ENCODE data around the gene DCD.
"Not testable (repeated sequence)": the region's sequence is repeated elsewhere in the genome, so short reads cannot be mapped to it uniquely, and the experiment has no call there.

DCD gene

DNA sequence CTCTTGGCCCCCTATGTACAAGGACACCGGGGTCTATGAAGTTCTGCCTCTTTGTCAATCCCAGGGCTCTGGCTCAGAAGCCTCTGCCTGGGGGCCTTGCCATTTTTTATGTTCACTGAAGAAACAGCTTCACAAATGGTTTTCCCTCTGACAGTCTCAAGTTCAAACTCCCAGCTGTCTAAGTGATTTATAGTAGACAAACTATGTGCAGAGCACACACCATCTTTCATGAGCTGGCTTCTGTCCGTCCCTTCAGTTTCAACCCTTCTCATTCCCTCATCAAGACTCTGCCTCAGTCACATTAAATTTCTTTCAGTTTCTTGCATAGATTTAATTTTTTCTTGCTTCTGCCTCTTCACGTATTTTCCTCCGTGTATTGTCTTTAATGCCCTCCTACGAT lies 2.7 kb upstream of the DCD start:
- DNase-seq = no peak

DNA sequence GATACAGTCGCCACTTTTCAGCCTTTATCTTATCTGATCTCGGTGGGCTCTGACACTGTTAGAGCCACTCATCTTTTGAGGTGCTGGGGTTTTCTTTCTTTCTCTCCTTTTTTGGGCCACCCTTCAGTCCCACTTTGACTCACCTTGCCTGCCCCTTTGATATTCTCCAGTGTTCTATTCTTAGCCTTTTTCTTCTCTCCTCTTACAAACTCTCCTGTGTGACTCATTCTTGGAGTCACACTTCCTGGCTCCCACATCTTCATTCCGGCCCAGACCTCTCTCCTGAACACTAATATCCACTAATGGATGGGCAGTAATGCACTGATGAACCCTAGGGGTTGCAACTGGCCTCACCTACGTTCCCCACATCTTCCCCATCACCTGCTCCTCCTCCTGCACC lies 2.2 kb upstream of the DCD start:
- DNase-seq = no peak

DNA sequence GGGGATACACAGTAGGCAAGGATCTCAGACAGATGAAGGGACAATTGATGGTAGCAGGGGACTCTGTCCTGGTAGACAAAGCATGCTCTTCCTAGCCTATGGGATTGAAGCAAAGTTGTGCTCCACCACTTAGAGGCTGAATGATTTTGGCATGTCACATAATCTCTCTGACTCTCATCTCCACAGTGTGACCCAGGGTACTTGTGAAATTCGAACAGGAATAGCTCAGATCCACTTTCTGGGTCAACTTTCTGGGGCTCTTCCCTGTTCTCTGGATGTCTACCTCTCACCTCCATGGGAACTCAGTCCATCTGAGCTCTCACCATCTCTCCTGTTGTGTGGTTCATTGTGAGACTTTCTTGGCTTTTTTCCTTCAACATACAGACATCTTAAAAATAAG lies 1.7 kb upstream of the DCD start:
- no peak for DNase-seq

DNA sequence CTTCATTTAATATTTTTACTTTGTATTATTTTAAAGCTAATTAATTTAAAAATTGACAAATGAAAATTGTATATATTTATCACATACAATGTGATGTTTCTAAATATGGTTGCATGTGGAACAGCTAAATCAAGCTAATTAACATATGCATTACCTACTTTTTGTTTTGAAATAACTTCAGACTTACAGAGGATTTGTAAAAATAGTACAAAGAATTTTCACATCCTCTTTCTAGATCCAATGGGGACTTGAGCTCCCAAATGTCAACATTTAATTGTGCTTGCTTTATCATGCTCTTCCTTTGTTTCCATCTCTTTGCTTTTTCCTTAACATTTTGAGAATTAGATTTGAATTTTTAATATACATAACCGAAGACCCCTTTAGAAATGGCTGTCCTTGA lies 6.6 kb downstream of the DCD start:
- DNase-seq = no peak

DNA sequence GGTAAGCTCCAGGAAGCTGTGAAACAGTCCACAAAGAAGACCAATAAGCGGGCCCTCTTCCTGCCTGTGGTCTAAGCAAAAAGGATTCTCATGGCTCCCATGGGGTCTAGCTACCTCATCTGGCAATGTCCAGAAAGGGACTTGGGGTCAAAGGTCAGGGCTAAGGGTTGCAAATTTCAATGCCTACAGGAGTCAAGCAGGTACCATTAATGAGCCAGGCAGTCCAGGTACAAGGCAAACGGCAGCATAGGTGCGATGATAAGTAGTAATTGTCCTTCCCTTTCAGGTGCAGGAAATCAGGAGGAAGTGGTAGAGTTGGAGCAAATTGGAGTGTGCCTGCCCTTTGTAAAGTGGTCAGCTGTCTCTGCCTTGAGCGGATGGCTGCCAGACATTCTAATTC lies 7.1 kb downstream of the DCD start:
- no peak for DNase-seq

DNA sequence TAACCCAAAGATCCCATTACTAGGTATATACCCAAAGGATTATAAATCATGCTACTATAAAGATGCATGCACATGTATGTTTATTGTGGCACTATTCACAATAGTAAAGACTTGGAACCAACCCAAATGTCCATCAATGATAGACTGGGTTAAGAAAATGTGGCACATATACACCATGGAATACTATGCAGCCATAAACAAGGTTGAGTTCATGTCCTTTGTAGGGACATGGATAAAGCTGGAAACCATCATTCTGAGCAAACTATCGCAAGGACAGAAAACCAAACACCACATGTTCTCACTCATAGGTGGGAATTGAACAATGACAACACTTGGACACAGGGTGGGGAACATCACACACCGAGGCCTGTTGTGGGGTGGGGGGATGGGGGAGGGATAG lies 9.1 kb downstream of the DCD start:
- DNase-seq = not testable (repeated sequence)

DNA sequence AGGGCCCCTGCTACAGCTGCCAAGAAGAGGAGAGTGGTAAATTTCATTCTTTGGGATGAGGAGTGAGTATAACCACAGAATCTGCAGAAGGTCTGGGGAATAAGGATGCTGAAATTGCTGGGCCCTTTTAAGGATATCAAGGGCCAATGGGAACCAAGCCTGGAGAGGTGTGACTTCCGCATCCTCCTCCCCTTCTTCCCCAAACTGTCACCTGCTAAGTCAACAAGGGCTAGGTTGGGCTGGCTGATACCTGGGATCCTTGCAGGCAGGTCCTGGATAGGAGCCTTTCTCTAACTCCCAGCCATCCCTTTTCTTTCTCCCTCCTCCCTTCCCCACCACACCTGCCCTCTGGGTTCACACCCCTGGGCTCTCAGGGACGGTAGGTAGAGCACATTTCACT lies 13.4 kb downstream of the DCD start, which contains the start of gene LACRT:
Gene LACRT, minus strand, starts transcription at position 101 of the 400 bp plus-strand sequence. Its CDS starts 54 bp downstream, at position 47.
- no peak for DNase-seq

DNA sequence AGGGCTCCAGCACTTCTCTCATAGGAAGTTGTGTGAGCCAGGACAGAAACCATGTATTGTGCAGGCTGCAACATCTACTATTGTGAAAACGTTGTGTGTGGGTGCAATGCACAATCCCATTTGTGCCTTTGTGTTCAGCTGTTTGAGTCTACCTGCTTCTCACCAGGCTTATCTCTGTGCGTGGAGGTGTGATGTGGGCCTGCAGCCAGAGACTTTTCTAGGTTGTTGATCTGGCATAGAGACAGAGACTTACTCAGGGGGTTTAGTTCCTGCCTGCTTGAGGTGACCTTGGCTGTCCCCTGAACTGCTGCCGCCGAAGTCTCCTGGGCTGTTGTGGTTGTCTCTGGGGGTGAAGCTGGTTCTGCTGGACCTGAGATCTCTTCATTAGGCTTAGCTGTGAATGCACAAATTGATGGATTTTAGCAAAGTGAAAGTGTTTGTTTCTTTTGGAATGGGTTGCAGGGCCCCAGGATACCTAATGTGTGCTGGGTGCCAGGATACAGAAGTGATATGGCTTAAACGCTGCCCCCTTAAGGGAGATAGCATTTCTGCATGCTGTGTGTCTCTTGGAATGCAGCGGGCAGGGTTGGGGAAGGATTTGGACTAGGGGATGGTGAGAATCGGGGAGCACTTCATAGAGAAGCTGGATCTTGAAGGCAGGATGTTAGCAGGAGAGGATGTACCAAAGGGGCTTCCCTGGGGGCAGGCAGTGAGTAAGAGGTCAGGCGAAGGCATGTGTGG lies 16.0 kb downstream of the DCD start:
- no peak for DNase-seq

DNA sequence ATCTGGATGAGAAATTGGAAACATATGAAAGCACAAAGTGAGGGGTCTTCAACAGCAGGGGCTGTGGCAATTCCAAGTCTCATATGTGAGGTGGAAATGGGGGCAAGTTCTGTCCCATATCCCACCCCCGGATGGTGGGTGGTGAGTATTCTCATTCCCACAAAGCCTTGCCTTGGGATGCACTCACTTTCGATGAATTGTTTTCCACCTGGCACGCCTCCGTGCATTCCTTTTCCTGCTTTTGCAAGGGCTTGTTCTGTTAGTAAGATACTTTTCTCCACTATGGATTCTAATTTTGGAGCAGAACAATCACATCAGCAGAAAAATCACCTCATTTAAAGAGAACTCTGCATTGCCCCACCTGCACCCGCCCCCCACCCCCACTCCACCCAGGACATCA lies 16.6 kb downstream of the DCD start:
- no peak for DNase-seq

DNA sequence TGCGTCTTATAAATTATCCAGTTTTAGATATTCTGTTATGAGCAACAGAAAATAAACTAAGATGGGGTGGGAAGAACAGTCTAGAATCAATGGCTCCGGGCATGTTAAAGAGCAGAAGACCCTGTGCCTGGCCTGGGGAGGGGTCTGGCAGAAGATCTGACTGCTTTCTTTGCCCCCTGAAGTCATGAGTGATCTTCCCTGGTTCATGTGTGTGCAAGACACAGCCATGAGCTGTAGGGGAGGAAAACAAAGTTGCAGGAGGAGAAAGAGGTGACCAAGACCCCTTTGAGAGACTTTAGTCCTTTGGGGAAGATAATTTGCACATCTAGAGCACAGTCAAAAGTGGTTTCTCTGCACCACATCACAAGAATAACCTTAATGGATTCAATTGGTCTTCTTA lies 18.2 kb downstream of the DCD start:
- DNase-seq = no peak

DNA sequence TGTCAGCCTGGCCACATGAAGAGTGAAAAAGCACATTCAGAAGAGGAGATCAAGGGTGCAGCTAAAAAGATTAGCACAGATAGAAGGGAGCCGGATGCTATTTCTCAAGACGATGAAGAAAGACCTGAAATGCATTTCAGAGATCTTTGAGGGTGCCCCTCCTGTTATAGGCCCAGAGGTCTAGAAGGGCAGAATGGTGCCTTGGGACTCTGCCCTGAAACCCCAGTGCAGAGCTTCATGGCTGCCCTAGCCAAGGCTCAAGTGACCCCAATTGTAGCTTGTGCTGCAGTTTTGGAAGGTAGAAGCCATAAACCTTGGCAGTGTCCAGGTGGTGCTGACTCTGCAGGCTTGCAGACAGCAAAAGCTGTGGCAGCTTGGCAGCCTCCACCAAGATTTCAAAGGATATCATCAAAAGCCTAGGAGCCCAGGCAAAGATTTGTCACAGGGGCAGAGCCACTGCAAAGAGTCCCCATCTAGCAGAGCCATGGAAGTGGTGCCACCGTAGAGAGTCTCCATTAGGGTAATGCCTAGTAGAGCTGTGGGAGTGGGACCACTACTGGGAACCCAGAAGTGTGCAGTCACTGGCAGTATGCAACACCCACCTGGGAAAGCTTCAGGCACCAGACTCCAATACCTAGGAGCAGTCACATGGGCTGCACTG lies 19.8 kb downstream of the DCD start:
- no peak for DNase-seq

DNA sequence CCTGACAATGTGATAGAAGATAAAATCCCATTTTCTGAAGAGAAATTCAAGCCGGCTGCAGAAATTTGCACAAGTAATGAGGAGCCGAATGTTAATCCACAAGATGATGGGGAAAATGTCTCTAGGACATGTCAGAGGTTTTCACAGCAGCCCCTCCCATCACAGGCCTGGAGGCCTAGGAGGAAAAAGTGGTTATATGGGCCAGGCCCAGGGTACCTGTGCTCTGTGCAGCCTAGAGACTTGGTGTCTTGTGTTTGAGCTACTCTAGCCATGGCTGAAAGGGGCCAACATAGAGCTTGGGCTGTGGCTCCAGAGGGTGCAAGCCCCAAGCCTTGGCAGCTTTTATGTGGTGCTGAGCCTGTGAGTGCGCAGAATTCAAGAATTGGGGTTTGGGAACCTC lies 20.9 kb downstream of the DCD start:
- DNase-seq = no peak

DNA sequence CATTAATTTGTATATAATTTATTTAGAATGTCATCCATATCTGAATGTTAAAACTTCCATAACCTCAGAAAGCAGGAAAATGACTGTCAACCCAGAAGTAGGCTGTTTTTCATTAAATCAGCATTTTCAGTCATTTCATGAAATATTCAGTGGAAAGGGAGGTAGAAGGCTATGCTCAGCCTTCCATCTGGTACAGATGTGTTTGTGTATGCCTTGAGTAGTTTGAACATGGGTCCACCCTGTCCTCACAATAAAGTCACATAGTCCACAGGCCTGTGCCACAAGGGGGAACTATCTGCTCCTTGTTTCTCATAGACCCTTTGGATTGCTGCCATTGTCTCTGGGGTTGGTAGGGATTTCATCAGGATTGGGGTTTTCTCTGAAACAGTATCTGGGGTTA lies 22.6 kb downstream of the DCD start:
- DNase-seq = no peak

DNA sequence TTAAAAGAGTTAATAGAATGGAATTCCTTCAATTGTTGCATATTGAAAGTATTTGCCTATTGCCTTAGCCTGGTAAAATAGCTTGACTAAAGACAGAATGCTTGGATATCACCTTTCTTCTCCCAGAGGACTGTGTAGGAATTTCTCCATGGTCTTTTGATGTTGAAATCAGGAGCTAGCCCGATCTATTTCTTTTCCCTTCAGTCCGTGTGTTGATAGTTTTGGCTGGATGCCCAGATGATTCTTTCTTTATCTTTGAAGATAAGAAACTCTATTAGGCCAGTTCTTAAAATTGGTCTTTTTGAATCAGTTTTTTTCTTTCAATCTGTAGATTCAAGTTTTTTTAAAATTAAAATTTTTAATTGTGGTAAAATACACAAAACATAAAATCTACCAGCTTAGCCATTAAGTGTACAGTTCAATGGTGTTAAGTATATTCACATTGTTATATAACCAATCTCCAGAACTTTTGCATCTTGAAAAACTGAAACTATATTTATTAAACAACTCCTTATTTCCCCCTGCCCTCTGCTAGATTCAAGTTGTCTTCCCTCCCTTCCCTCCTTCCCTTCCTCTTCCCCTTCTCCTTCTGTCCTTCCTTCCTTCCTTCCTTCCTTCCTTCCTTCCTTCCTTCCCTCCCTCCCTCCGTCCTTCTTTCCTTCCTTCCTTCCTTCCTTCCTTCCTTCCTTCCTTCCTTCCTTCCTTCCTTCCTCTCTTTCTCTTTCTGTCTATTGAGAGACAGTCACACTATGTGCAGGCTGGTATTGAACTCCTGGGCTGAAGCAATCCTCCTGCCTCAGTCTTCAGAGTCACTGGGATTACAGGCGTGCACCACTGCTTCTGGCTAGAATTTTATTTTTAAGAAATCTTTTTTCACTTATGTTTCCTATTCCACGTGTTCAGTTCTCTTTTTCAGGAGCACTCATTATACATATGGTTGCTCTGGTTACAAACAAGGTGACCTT lies 23.6 kb downstream of the DCD start:
- DNase-seq = no peak

DNA sequence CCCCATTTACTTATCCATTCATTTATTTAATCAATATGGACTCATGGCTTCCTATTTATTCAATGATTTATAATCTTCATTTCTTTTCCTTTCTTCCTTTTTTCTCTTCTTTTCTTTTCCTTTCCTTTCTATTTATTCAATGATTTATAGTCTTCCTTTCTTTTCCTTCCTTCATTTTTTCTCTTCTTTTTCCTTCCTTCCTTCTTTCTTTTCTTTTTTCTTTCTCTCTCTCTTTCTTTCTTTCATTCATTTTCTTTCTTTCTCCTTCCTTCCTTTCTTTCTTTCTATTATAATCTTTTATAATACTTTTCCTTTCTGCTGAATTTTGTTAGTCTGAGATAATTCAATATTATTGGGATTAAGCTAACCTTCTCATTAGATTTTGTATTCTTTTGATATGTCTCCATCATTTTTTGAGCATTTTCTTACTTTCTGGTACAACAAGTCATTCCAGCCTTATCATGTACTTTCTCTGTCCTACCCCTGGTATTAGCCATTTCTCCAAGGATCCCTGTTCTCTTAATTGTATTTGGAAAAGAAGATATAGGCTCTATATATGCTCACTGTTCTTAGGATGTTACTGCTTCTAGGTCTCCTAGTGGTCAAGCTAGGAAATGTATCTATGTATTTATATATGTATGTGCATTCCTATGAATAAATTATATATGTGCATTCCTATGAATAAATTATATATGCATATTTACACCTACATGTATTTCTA lies 25.5 kb downstream of the DCD start:
- DNase-seq = no peak

DNA sequence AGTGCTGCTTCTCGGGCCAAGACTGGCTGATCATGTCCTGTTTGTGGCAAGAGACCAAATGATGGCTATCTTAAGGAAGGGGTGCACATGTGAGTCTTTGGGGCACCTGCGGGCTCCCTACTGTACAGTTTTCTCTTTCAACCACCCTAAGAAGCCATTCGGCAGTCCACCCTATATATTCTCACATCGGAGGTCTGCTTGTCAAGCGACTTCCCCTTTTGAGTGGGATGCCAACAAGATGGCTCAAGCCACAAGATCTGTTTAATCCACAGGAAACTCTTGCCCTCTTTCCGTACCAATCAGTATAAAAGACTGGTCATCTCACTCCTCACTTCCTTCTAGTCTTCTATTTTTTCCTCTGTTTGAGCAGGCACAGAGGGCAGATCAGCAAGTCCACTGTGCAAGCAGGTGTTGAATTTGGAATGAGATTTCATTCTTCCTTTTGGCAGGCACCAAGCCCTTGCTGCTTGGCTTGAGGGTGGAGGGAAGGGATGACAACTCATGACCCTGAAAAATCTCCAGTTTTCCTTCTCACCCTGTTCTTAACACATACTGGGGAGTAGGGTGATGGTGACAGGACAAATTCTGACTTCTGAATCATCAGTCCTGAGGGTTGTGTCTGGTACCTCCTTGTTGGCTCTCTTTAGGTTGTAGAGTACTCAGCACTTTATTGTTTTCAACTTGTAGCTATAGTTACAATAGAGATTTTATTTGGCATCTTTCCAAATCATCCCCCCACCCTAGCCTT lies 31.1 kb downstream of the DCD start:
- no peak for DNase-seq

DNA sequence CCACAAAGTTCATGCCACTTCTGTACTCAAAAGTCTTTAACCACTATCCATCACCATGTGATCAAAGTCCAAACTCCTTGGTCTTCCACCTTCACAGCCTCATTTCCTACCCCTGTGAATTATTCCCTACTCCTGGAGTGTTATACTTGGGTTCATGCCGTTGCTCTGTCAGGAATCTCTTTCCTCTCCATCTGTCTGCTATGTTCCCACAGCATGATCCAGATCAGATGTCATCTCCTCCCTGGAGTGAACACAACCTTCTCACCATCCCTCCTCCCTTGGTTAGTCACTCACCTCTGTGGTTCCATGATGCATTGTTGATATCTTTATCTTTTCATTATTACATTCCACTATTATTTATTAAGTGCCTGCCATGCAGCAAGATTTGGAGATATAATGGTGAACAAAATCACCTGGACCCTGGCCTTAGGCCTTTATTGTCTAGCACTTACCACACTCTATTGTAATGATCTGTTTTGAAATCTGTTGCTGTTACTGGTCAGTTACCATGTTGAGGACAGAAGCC lies 35.9 kb downstream of the DCD start:
- DNase-seq = no peak

DNA sequence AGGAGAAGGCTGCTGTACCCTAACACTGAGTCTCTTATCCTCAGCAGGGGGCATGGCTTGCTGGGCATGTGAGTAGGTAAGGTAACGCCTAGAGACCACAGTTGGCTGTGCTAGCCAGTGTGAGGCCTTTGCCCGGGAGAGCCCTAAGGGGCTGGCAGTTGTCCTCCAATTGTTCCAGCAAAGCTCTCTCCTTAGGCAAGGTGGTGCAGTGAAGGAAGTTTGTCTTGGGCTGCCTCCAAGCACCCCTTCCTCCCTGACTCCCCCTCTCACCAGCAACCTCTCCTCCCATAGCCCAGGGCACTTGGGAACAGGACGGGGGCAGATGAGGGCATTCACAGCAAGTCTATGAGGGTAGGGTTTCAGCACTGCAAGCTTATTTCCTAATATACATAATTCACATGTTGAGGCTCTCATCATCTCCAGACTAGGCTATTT lies 36.4 kb downstream of the DCD start:
- no peak for DNase-seq

DNA sequence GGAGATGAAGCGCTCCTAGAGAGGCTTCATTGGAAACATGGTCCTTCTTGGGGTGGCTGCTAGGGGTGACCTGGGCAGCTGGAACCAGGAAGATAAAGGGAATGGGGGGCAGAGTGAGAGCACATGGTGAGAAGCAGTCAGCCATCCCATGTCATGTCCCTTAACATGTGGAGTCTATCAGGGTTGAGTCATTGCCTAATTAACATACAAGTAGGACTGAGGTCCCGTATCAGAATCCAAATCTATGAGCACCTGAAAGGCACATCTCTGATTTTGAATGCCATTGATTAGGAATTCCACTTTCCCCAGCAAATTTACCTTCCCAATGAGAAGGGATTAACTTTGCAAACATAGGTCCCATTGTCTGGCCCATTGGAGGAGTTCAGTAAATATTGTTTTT lies 39.4 kb downstream of the DCD start:
- DNase-seq = no peak

DNA sequence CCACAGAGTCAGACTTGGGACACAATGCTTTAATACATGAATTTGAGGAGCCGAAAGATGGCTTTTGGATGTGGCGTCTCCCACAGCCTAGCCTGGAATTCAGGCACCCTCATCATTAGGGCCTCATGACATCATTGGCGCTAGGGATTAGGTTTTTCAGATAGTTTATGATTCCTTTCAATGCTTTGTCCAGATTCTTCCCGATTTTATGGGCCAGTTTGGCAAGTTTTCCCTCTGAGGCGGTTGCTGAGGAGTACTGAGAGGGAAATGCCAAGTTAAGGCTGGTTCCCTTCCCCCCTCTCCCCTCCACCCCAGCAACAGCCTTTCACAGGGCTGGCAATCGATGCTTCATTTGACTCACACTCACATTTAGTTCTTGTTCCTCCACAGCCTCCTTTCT lies 40.0 kb downstream of the DCD start:
- no peak for DNase-seq

DNA sequence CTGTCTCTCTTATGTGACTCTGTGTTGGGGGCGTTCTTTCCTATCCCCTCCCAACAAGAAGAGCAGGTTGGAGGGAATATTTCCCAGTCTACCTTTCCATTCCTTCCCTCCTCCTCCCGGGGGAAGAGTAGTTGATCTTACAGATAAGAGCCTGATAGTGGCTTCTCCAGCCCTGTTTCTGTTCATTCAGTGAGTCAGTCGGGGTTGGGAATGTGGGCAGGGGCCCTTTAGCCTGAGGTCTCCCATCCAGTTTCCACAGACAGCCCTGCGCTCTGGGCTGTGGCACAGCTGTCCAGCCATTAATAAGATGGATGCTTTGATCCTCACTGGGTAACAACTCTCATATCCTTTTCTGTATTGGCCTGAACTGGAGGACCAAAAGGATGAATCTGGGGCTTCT lies 41.6 kb downstream of the DCD start:
- no peak for DNase-seq
